GM12878 (cell line): ENCODE results near the gene APC2. TPM values are rescaled to one million over a fixed set of nuclear protein-coding genes. Genes with fewer than 3 reads are reported as not detected.

Source experiments
- ATAC-seq: fragments of 200-7000 bp; cut with Tn5 transposase; 3 replicates; pipeline ENCODE4 v1.9.1; 2020; ENCODE audit warnings: mild to moderate bottlenecking, moderate library complexity
- BruUV-seq: library from RNA; stranded (reverse); fragments of 400-500 nt; replicated peaks from 2 replicates; lab custom pipeline; 2021; lab: Mats Ljungman, UMichigan
- CTCF ChIA-PET: fragments of 300-600 bp; sonication (Branson Sonifier 250); formaldehyde crosslinking; extraction: SDS; loops from one replicate; lab custom pipeline; 2021; ENCODE audit warnings: inconsistent platforms; lab: Yijun Ruan, JAX
- POLR2A ChIA-PET: fragments of 350-600 bp; formaldehyde crosslinking; extraction: SDS; loops from one replicate; lab custom pipeline; 2021; ENCODE audit warnings: inconsistent platforms; lab: Charles Lee
- RAD21 ChIA-PET: fragments of 300-600 bp; sonication (Branson Sonifier 250); formaldehyde crosslinking; loops from one replicate; lab custom pipeline; 2023; ENCODE audit warnings: antibody characterized with exemption; ENCODE audit not compliant: unreplicated experiment; lab: Charles Lee
- SMC1A ChIA-PET: fragments of 300-600 bp; sonication (Branson Sonifier 250); formaldehyde crosslinking; loops from one replicate; lab custom pipeline; 2023; ENCODE audit not compliant: unreplicated experiment, uncharacterized antibody; lab: Charles Lee
- DNase-seq: peaks from one replicate; pipeline ENCODE4 v3.0.0-alpha.2; 2011; ENCODE audit warnings: low read depth, low spot score
- FAIRE-seq: peaks from 3 replicates; lab custom pipeline; 2011; peaks lifted over from hg19 to GRCh38; lab: Jason Lieb, UNC
- H2AFZ ChIP-seq: 2 replicates; pipeline ENCODE4 v1.6.0; 2011; ENCODE audit warnings: low read depth, low read length, control low read depth; ENCODE audit not compliant: control insufficient read depth
- H3K27ac ChIP-seq: 2 replicates; pipeline ENCODE4 v1.5.1; 2011; ENCODE audit warnings: control low read depth; ENCODE audit not compliant: control insufficient read depth, insufficient read depth
- H3K27me3 ChIP-seq, 2 experiments: replicated peaks in 1 of 2; 2 replicates each; pipeline versions ENCODE4 v1.6.0 to v1.6.1; 2011; ENCODE audit warnings: low read length in 1 of 2; ENCODE audit not compliant: control insufficient read depth in 2 of 2, insufficient read depth in 2 of 2
- H3K36me3 ChIP-seq, 2 experiments: 2 replicates each; pipeline ENCODE4 v1.5.1; 2011; ENCODE audit warnings: low read length in 1 of 2; ENCODE audit not compliant: control insufficient read depth in 2 of 2, insufficient read depth in 2 of 2
- H3K4me1 ChIP-seq: 2 replicates; pipeline ENCODE4 v1.6.1; 2011; ENCODE audit warnings: mild to moderate bottlenecking, low read length, moderate library complexity, mixed read lengths; ENCODE audit not compliant: control insufficient read depth, insufficient read depth
- H3K4me2 ChIP-seq: 2 replicates; pipeline ENCODE4 v1.6.0; 2011; ENCODE audit warnings: control low read depth; ENCODE audit not compliant: control insufficient read depth, insufficient read depth
- H3K4me3 ChIP-seq: fragments of 200-600 bp; sonication (generic); 2 replicates; pipeline ENCODE4 v1.5.1; 2016
- H3K79me2 ChIP-seq: 2 replicates; pipeline ENCODE4 v1.6.0; 2011; ENCODE audit warnings: low read length; ENCODE audit not compliant: control insufficient read depth, insufficient read depth
- H3K9ac ChIP-seq: 2 replicates; pipeline ENCODE4 v1.8.0; 2011; ENCODE audit warnings: low read length, control low read depth, mixed read lengths; ENCODE audit not compliant: control insufficient read depth, insufficient read depth
- H3K9me3 ChIP-seq: replicated peaks from 3 replicates; pipeline ENCODE4 v1.5.1; 2011; ENCODE audit warnings: mild to moderate bottlenecking, low read length; ENCODE audit not compliant: control insufficient read depth, insufficient read depth
- H4K20me1 ChIP-seq: 2 replicates; pipeline ENCODE4 v1.6.0; 2011; ENCODE audit not compliant: control insufficient read depth, insufficient read depth
- BRCA1 ChIP-seq: IDR thresholded peaks from 2 replicates; pipeline ENCODE4 v1.6.1; 2011; ENCODE audit warnings: low read depth, low read length, improper control_type of control experiment
- CEBPB ChIP-seq, 2 experiments: fragments of 150-350 bp in 1 of 2; IDR thresholded peaks; 2 replicates each; pipeline ENCODE4 v1.6.1; 2012 to 2014; ENCODE audit warnings: low read depth in 2 of 2, low read length in 2 of 2, borderline replicate concordance in 1 of 2, inconsistent platforms in 1 of 2
- DPF2 ChIP-seq: fragments of 450-650 bp; IDR thresholded peaks from 2 replicates; pipeline ENCODE4 v1.6.1; 2017; ENCODE audit warnings: mild to moderate bottlenecking
- EP300 ChIP-seq, 2 experiments: fragments of 150-350 bp in 1 of 2; IDR thresholded peaks; 2 replicates each; pipeline ENCODE4 v1.6.1; 2011 to 2012; ENCODE audit warnings: low read depth in 2 of 2, low read length in 2 of 2, borderline replicate concordance in 1 of 2, improper control_type of control experiment in 1 of 2, inconsistent platforms in 1 of 2; ENCODE audit not compliant: control insufficient read depth in 1 of 2
- JUNB ChIP-seq: IDR thresholded peaks from 2 replicates; pipeline ENCODE4 v1.6.1; 2016; ENCODE audit warnings: antibody characterized with exemption, mild to moderate bottlenecking
- RFX5 ChIP-seq: IDR thresholded peaks from 2 replicates; pipeline ENCODE4 v1.6.1; 2011; ENCODE audit warnings: low read depth, low read length, improper control_type of control experiment
- WGBS: methylation state at CpG from one replicate; pipeline ENCODE4 v1.1.6; 2016; ENCODE audit warnings: low lambda C conversion rate; ENCODE audit not compliant: insufficient replicate concordance, insufficient coverage; ENCODE audit errors: missing lambda C conversion rate; 5-methylcytosine and 5-hydroxymethylcytosine counted together
- in situ Hi-C: fragments of 300-500 bp; cut with MboI; formaldehyde crosslinking; loops from 9 replicates; pipeline ENCODE4 v1.14.3; 2018; ENCODE audit warnings: mixed read lengths
- intact Hi-C: fragments of 100-400 bp; cut with micrococcal nuclease; formaldehyde crosslinking; loops from one replicate; pipeline ENCODE4 v1.14.2; 2022; ENCODE audit not compliant: unreplicated experiment
- polyA plus RNA-seq, 11 experiments: library from polyadenylated mRNA; depleted of rRNA in 4 of 11; unstranded in 6 of 11; stranded (reverse) in 5 of 11; fragments of >200 nt; fragmentation: Nextera tagmentation in 4 of 11; fragmentation: Illumina TruSeq in 1 of 11; extraction: Ambion mirVana in 4 of 11; extraction: Trizol in 1 of 11; gene quantifications; 1 replicate in 1 of 11; 2 replicates in 10 of 11; pipeline versions ENCODE4 v1.2.1 to v1.2.3, GENCODE V29; 2011 to 2016; ENCODE audit warnings: inconsistent platforms in 2 of 11, missing spikeins in 2 of 11, low read depth in 1 of 11
- total RNA-seq, 4 experiments: library from RNA; depleted of rRNA in 3 of 4; stranded (reverse); fragments of >200 nt in 3 of 4; fragmentation: Illumina TruSeq in 1 of 4; extraction: Trizol in 1 of 4; gene quantifications; 2 replicates each; pipeline versions ENCODE4 v1.2.1 to v1.2.3, GENCODE V29; 2013 to 2021
- TF ChIP-seq, protein P1 (sequence below), 3 experiments: IDR thresholded peaks in 2 of 3; conservative IDR thresholded peaks in 1 of 3; 2 replicates each; pipeline ENCODE4 v1.5.1; 2011; ENCODE audit warnings: low read depth in 3 of 3, low read length in 3 of 3, mild to moderate bottlenecking in 3 of 3, control low read depth in 2 of 3, moderate library complexity in 2 of 3, inconsistent platforms in 1 of 3, mixed read lengths in 1 of 3; ENCODE audit not compliant: control insufficient read depth in 2 of 3, insufficient read depth in 1 of 3; ENCODE audit errors: extremely low read depth in 1 of 3

APC2 gene
- total and polyA plus RNA-seq, 10 of the 15 experiments (the other 5 are each of a cell fraction or from before 2014, with no cell fraction given), result under 0.01 to 0.73 (median 0.04) TPM; not detected in 5

DNA sequence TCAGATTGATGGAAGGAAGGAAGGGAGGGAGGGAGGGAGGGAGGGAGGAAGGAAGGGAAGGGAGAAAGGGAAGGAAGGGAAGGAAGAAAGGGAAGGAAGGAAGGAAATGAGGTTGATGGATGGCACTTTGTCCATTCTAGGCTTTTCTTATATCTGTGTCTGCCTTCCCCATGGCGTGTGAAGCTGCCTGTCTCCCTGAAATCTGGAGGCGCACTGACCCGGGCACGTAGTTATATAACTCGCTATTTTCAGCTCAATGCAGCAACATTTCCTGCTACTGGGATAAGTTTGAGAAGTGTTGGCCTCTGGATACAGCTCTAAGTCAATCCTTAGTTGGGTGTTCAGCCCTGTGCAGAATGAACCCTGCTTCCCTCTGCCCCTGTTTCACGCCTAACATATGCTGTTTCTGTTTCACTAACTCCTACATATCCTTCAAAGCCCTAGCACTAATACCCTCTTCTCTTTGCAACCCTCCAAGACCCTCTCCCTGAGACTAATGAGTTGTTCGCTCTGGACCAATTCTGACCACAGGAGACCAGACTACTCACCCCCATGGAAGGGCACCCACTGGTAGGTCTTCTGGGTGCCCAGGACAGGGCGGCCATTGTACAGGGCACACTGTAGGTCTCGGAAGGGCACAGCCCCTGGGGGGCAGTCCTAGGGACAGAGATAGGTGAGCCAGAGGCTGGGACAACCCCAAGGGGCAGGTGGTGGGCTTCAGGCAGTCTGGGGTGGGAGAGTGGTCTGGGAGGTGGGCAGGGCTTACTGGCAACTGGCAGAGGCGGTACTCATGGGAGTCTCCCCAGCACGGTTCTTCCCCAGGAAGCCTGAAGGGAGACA lies 59.9 kb downstream of the APC2 start:
- Histone ChIP-seq H2AFZ (no peak overlapping the region), H3K9me3 (no peaks in the 10 kb centered on the region; the same call in 2 of the 3 replicates), H3K4me2 (no peak overlapping the region), H3K79me2 (no peaks in the 10 kb centered on the region), H3K4me1 (no peaks in the 10 kb centered on the region), H4K20me1 (no peaks in the 10 kb centered on the region), H3K36me3 (no peaks in the 10 kb centered on the region), H3K27me3 (no peaks in the 10 kb centered on the region; a peak in 1 of 4 replicates), H3K4me3 (no peak overlapping the region), H3K27ac (no peak overlapping the region), H3K9ac (no peak overlapping the region)
- POLR2A ChIA-PET, result no interaction called here
- RAD21 ChIA-PET, result no interaction called here
- ATAC-seq (no peak), DNase-seq (no peak), FAIRE-seq (no peak)
- CTCF ChIA-PET, result interaction anchor here (0.7 kb wide), 1 partner anchor 7 kb away, joined by 3 read pairs; no protein-coding TSS in a partner anchor
- 28% methylated on average over 11 of the region's 11 CpGs for WGBS
- SMC1A ChIA-PET, result no interaction called here
- no TSS peak for BruUV-seq
- intact Hi-C loops (no loop called here), in situ Hi-C loops (no loop called here)
- no peak for TF ChIP-seq DPF2
- no peak for TF ChIP-seq RFX5
- TF ChIP-seq, protein P1, sequence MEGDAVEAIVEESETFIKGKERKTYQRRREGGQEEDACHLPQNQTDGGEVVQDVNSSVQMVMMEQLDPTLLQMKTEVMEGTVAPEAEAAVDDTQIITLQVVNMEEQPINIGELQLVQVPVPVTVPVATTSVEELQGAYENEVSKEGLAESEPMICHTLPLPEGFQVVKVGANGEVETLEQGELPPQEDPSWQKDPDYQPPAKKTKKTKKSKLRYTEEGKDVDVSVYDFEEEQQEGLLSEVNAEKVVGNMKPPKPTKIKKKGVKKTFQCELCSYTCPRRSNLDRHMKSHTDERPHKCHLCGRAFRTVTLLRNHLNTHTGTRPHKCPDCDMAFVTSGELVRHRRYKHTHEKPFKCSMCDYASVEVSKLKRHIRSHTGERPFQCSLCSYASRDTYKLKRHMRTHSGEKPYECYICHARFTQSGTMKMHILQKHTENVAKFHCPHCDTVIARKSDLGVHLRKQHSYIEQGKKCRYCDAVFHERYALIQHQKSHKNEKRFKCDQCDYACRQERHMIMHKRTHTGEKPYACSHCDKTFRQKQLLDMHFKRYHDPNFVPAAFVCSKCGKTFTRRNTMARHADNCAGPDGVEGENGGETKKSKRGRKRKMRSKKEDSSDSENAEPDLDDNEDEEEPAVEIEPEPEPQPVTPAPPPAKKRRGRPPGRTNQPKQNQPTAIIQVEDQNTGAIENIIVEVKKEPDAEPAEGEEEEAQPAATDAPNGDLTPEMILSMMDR (IDR thresholded peaks at IDR 0.05 in 2 of 3, conservative IDR thresholded peaks at IDR 0.05 in 1 of 3; ENCODE audit: control insufficient read depth in 2 of 3, extremely low read depth in 1 of 3, insufficient read depth in 1 of 3, low read depth in 3 of 3, low read length in 3 of 3), result no peak
- no peak for TF ChIP-seq CEBPB (IDR thresholded peaks at IDR 0.05; ENCODE audit: borderline replicate concordance in 1 of 2, low read depth in 2 of 2, low read length in 2 of 2)
- no peak for TF ChIP-seq BRCA1
- TF ChIP-seq JUNB, result no peak
- TF ChIP-seq EP300 (IDR thresholded peaks at IDR 0.05; ENCODE audit: borderline replicate concordance in 1 of 2, control insufficient read depth in 1 of 2, low read depth in 2 of 2, low read length in 2 of 2), result no peak
